ENCODE measurements around the gene PCDH9.

Gene PCDH9

DNA sequence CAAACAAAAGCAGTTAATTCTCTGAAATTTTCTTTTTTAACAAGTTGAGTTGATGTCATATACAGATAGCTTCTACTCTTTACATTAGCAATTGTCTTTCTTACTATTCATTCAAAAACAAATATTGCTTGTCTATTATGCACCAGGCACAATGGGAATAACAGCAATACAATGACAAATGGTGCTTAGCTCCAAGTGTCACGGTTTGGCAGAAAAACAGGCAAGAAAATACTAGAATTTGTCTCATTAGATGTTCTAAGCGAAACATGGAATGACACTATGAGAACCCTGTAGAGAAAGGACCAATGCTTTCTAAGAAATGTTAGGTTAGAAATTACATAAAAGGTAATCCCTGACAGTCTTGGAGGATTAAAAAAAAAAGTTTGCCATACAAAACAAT, 187.6 kb downstream of the PCDH9 start:
- Mint-ChIP-seq H3K4me1 (no peaks in the 10 kb centered on the region), H3K36me3 (no peaks in the 10 kb centered on the region), H3K27ac (no peak overlapping the region), H3K4me3 (no peak overlapping the region), H3K27me3 (no peaks in the 10 kb centered on the region), H3K9me3 (peaks cover 3% of the 10 kb centered on the region)
- ATAC-seq, result no peak

GRCh38 chr13:67036699-67037457, 193.3 kb downstream of the PCDH9 start:
- no peaks in the 10 kb centered on the region for H3K9me3 Mint-ChIP-seq
- H3K36me3 Mint-ChIP-seq, result no peaks in the 10 kb centered on the region
- no peaks in the 10 kb centered on the region for H3K4me1 Mint-ChIP-seq
- H3K4me3 Mint-ChIP-seq, result no peak overlapping the region
- H3K27ac Mint-ChIP-seq, result no peak overlapping the region
- H3K27me3 Mint-ChIP-seq, result no peaks in the 10 kb centered on the region
- ATAC-seq, result no peak

DNA sequence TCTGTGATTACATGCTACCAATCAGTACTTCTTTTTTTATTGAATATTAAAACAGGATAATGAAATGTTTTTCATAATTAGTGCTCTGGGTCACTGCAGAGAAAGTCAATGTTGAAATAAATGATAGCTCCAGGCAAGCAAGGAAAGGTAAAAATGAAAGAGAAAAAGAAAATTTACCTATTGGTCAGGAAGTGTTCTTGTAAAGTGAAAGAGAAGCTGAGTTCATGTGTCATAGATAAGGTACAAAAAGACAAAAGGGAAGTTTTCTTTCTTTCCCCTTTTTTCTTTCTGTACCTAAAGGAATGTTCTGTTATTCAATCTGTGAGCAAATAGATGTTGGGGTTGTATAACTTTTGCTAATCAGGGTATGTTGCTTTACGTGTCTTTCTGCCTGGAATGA, 197.0 kb downstream of the PCDH9 start:
- no peaks in the 10 kb centered on the region for H3K4me1 Mint-ChIP-seq
- no peaks in the 10 kb centered on the region for H3K36me3 Mint-ChIP-seq
- ATAC-seq, result no peak
- H3K9me3 Mint-ChIP-seq, result no peaks in the 10 kb centered on the region
- H3K27ac Mint-ChIP-seq, result no peak overlapping the region
- H3K4me3 Mint-ChIP-seq, result no peak overlapping the region
- no peaks in the 10 kb centered on the region for H3K27me3 Mint-ChIP-seq

GRCh38 chr13:67023130-67023876, 206.8 kb downstream of the PCDH9 start:
- H3K9me3 Mint-ChIP-seq, result no peaks in the 10 kb centered on the region
- H3K4me1 Mint-ChIP-seq, result no peaks in the 10 kb centered on the region
- no peaks in the 10 kb centered on the region for H3K36me3 Mint-ChIP-seq
- ATAC-seq, result no peak
- no peak overlapping the region for H3K27ac Mint-ChIP-seq
- no peaks in the 10 kb centered on the region for H3K27me3 Mint-ChIP-seq
- H3K4me3 Mint-ChIP-seq, result no peak overlapping the region

- no peak for ATAC-seq
- no peaks in the 10 kb centered on the region for H3K36me3 Mint-ChIP-seq
- no peaks in the 10 kb centered on the region for H3K9me3 Mint-ChIP-seq
- H3K27me3 Mint-ChIP-seq, result no peaks in the 10 kb centered on the region
- no peak overlapping the region for H3K4me3 Mint-ChIP-seq
- no peak overlapping the region for H3K27ac Mint-ChIP-seq
- no peaks in the 10 kb centered on the region for H3K4me1 Mint-ChIP-seq
These were observed 211.4 kb downstream of the PCDH9 start for GRCh38 chr13:67018775-67019174.

DNA sequence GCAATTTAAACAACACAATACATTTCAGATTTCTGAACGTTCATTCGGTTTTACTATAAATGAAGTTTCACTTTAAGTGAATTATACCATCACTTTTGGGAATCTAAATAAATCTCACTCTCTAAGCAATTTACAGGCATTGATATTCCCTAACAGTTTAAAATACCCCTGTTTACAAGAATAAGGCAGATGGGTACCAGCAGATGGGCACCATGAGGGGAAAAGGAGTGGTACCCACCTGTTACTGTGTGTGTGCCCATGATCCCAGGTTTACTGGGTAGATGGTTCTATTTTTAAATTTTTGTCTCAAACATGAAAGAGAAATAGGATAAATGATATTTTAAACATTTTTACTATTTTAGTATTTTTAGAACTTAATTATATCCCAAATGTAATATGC, 212.9 kb downstream of the PCDH9 start:
- H3K27ac Mint-ChIP-seq, result no peak overlapping the region
- no peaks in the 10 kb centered on the region for H3K27me3 Mint-ChIP-seq
- H3K9me3 Mint-ChIP-seq, result no peaks in the 10 kb centered on the region
- H3K4me1 Mint-ChIP-seq, result no peaks in the 10 kb centered on the region
- ATAC-seq, result no peak
- no peaks in the 10 kb centered on the region for H3K36me3 Mint-ChIP-seq
- no peak overlapping the region for H3K4me3 Mint-ChIP-seq

- H3K27ac Mint-ChIP-seq, result no peak overlapping the region
- no peaks in the 10 kb centered on the region for H3K36me3 Mint-ChIP-seq
- no peaks in the 10 kb centered on the region for H3K4me1 Mint-ChIP-seq
- H3K4me3 Mint-ChIP-seq, result no peak overlapping the region
- no peaks in the 10 kb centered on the region for H3K9me3 Mint-ChIP-seq
- ATAC-seq, result no peak
- no peaks in the 10 kb centered on the region for H3K27me3 Mint-ChIP-seq
These were observed 214.0 kb downstream of the PCDH9 start for GRCh38 chr13:67015976-67016600.

- no peak overlapping the region for H3K27ac Mint-ChIP-seq
- H3K4me1 Mint-ChIP-seq, result no peaks in the 10 kb centered on the region
- H3K9me3 Mint-ChIP-seq, result no peaks in the 10 kb centered on the region
- no peak for ATAC-seq
- H3K27me3 Mint-ChIP-seq, result no peaks in the 10 kb centered on the region
- H3K4me3 Mint-ChIP-seq, result no peak overlapping the region
- no peaks in the 10 kb centered on the region for H3K36me3 Mint-ChIP-seq
These were observed 215.7 kb downstream of the PCDH9 start for GRCh38 chr13:67014399-67014798.

- H3K4me1 Mint-ChIP-seq, result no peaks in the 10 kb centered on the region
- H3K4me3 Mint-ChIP-seq, result no peak overlapping the region
- H3K9me3 Mint-ChIP-seq, result no peaks in the 10 kb centered on the region
- H3K27me3 Mint-ChIP-seq, result no peaks in the 10 kb centered on the region
- H3K27ac Mint-ChIP-seq, result no peak overlapping the region
- H3K36me3 Mint-ChIP-seq, result no peaks in the 10 kb centered on the region
- no peak for ATAC-seq
These were observed 216.4 kb downstream of the PCDH9 start for GRCh38 chr13:67013709-67014108.

- ATAC-seq, result no peak
- Mint-ChIP-seq H3K9me3 (no peaks in the 10 kb centered on the region), H3K4me3 (no peak overlapping the region), H3K27me3 (no peaks in the 10 kb centered on the region), H3K36me3 (no peaks in the 10 kb centered on the region), H3K27ac (no peak overlapping the region), H3K4me1 (no peaks in the 10 kb centered on the region)
These were observed 222.0 kb downstream of the PCDH9 start for GRCh38 chr13:67008075-67008668.

- Mint-ChIP-seq H3K4me3 (no peak overlapping the region), H3K27ac (no peak overlapping the region), H3K9me3 (no peaks in the 10 kb centered on the region), H3K36me3 (no peaks in the 10 kb centered on the region), H3K27me3 (no peaks in the 10 kb centered on the region), H3K4me1 (no peaks in the 10 kb centered on the region)
- no peak for ATAC-seq
These were observed 225.6 kb downstream of the PCDH9 start for GRCh38 chr13:67004511-67004910.

DNA sequence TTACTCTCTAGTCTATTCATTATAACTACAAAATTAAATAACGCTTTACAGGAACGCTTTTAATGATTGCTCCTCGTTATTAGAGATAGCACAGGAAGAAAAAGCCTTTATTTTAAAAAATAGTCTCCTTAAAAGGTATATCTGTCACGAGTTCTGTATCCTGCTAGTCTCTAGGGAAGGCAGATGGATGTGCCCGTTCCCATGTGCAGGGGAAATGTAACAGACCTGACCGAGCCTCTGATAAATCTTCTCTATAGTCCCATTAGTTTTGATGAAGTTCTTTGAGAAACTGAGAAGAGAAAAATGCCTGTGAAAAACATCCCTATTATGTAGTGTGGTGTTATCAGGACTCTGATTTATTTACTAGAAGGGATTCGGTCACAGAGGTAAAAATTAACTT, 226.4 kb downstream of the PCDH9 start:
- Mint-ChIP-seq H3K36me3 (no peaks in the 10 kb centered on the region), H3K9me3 (no peaks in the 10 kb centered on the region), H3K27ac (no peak overlapping the region), H3K4me3 (no peak overlapping the region), H3K27me3 (no peaks in the 10 kb centered on the region), H3K4me1 (no peaks in the 10 kb centered on the region)
- ATAC-seq, result no peak

- Mint-ChIP-seq H3K36me3 (no peaks in the 10 kb centered on the region), H3K27ac (no peak overlapping the region), H3K27me3 (no peaks in the 10 kb centered on the region), H3K9me3 (no peaks in the 10 kb centered on the region), H3K4me1 (no peaks in the 10 kb centered on the region), H3K4me3 (no peak overlapping the region)
- ATAC-seq, result no peak
These were observed 228.8 kb downstream of the PCDH9 start for GRCh38 chr13:67001363-67001762.

DNA sequence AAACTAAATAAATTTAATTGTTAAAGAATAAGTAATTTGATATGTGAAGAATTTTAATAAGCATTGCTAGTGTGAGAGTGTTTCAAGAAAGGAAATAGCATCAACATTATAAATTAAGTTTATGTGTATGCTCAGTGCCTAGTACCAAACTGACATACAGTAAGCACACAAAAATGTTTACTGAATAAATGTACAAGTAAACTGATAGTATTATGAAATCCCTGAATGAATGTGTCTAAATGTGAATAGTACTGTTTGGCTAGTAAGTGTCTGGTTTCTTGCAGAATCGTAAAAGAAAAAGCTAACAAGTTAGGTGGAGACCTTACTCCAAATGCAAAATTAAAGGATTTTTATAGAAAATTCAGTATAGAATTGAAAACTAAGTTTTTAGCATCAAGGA, 233.6 kb downstream of the PCDH9 start:
- Mint-ChIP-seq H3K4me3 (no peak overlapping the region), H3K36me3 (no peaks in the 10 kb centered on the region), H3K9me3 (no peaks in the 10 kb centered on the region)

GRCh38 chr13:66995203-66995611, 234.9 kb downstream of the PCDH9 start:
- no peaks in the 10 kb centered on the region for H3K9me3 Mint-ChIP-seq
- no peak overlapping the region for H3K27ac Mint-ChIP-seq
- no peak overlapping the region for H3K4me3 Mint-ChIP-seq
- no peaks in the 10 kb centered on the region for H3K27me3 Mint-ChIP-seq
- H3K4me1 Mint-ChIP-seq, result no peaks in the 10 kb centered on the region
- ATAC-seq, result no peak
- no peaks in the 10 kb centered on the region for H3K36me3 Mint-ChIP-seq

More for the DNA sequence above, 233.6 kb downstream of the PCDH9 start:
- Mint-ChIP-seq H3K4me1 (no peaks in the 10 kb centered on the region), H3K27me3 (no peaks in the 10 kb centered on the region), H3K27ac (no peak overlapping the region)
- no peak for ATAC-seq
